SU-DHL-6 (cell line): Measurements from ENCODE around the gene ATG16L1.

Experiments used
- H2AFZ ChIP-seq: fragments of 200-600 bp; sonication (generic); 2 replicates; pipeline ENCODE4 v1.6.1; 2014; ENCODE audit warnings: low read depth, mild to moderate bottlenecking, moderate library complexity, mixed read lengths, antibody characterized with exemption, low read length; ENCODE audit not compliant: severe bottlenecking
- H3F3A ChIP-seq: fragments of 200-600 bp; shearing (Covaris generic); 2 replicates; pipeline ENCODE4 v1.6.0; 2016; ENCODE audit warnings: antibody characterized with exemption, mild to moderate bottlenecking; ENCODE audit not compliant: insufficient read depth
- H3K27ac ChIP-seq: fragments of 200-600 bp; sonication (generic); 2 replicates; pipeline ENCODE4 v1.5.1; 2016; ENCODE audit warnings: low read depth, mild to moderate bottlenecking, low read length, moderate library complexity, mixed read lengths
- H3K27me3 ChIP-seq: fragments of 200-600 bp; sonication (generic), shearing (Covaris generic); 2 replicates; pipeline ENCODE4 v1.6.0; 2014; ENCODE audit warnings: mild to moderate bottlenecking, low read length
- H3K36me3 ChIP-seq: fragments of 200-600 bp; sonication (generic); 2 replicates; pipeline ENCODE4 v1.6.1; 2014; ENCODE audit warnings: mild to moderate bottlenecking, low read length, mixed read lengths
- H3K4me2 ChIP-seq: fragments of 300-600, 200-600 bp; shearing (Covaris generic), sonication (generic); 2 replicates; pipeline ENCODE4 v1.6.0; 2014; ENCODE audit warnings: low read length, low read depth, mild to moderate bottlenecking; ENCODE audit not compliant: poor library complexity, severe bottlenecking
- H3K4me3 ChIP-seq: fragments of 200-600 bp; sonication (generic); 2 replicates; pipeline ENCODE4 v1.5.1; 2014; ENCODE audit warnings: antibody characterized with exemption, low read length, mild to moderate bottlenecking, mixed read lengths; ENCODE audit not compliant: insufficient read depth, poor library complexity, severe bottlenecking
- H3K79me2 ChIP-seq: fragments of 200-600 bp; sonication (generic); 2 replicates; pipeline ENCODE4 v1.6.1; 2014; ENCODE audit warnings: mild to moderate bottlenecking, low read length, moderate library complexity; ENCODE audit not compliant: insufficient read depth
- H3K9ac ChIP-seq: fragments of 200-600 bp; sonication (generic); 2 replicates; pipeline ENCODE4 v1.7.0; 2014; ENCODE audit warnings: mild to moderate bottlenecking, low read length
- H3K9me2 ChIP-seq: fragments of 200-600 bp; sonication (generic); replicated peaks from 2 replicates; pipeline ENCODE4 v1.6.1; 2014; ENCODE audit warnings: low read length; ENCODE audit not compliant: insufficient read depth
- H3K9me3 ChIP-seq: fragments of 200-600 bp; sonication (generic); 2 replicates; pipeline ENCODE4 v1.6.1; 2014; ENCODE audit warnings: low read length, mixed read lengths; ENCODE audit not compliant: insufficient read depth
- H4K20me1 ChIP-seq: fragments of 200-600 bp; sonication (generic); 2 replicates; pipeline ENCODE4 v1.6.1; 2014; ENCODE audit warnings: low read depth, mild to moderate bottlenecking, antibody characterized with exemption, low read length, moderate library complexity, mixed read lengths
- EZH2phosphoT487 ChIP-seq: fragments of 200-600 bp; sonication (generic), shearing (Covaris generic); conservative IDR thresholded peaks from 2 replicates; pipeline ENCODE4 v1.6.1; 2018; ENCODE audit warnings: mild to moderate bottlenecking, antibody characterized with exemption, low read length, moderate library complexity, mixed read lengths
- TF ChIP-seq, protein P1 (sequence below): fragments of 200-600 bp; sonication (generic); IDR thresholded peaks from one replicate; pipeline ENCODE4 v1.5.1; 2017; ENCODE audit warnings: antibody characterized with exemption, mild to moderate bottlenecking, low read length, moderate library complexity; ENCODE audit not compliant: insufficient read depth, poor library complexity, severe bottlenecking

Gene ATG16L1

DNA sequence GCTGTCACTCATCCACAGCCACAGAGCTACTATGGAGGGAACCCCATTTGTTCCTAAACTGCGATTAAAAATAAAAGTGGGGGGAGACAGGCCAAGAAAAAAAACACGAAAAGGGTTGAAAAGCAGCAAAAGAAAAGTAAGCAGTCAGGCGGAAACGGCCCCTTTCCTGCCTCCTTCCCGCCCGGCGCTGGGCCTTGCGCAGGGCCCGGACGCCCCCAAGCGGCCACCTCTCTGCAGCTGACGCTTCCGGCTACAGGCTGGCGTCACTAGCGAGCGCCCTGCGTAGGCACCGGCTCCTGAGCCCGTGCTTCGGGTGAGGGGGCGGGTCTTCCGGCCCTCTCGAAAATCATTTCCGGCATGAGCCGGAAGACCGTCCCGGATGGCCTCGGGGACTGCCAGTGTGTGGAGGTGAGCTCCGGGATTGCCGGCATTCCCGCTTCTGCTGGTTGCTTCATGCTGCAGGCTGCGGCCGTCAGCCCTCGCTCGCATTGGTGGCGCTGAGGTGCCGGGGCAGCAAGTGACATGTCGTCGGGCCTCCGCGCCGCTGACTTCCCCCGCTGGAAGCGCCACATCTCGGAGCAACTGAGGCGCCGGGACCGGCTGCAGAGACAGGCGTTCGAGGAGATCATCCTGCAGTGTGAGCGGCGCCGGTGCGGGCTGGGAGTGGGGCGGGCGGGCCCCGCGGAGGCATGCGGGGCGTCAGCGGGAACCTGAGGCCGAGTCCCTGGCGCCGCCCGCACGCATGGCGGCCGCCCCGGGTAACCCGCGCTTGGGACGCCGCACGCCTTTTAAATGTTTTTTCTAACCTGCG is at the start of gene ATG16L1:
TSS of gene ATG16L1 (plus strand) at position 368 of the 811 bp plus-strand sequence. CDS start at position 523, 155 bp downstream.
- H3K4me3 ChIP-seq, result peak within 1 kb of the TSS; percentile 99
- H4K20me1 ChIP-seq, result no peaks in the 10 kb centered on the region; the same call in 1 of the 2 replicates
- TF ChIP-seq, protein P1, sequence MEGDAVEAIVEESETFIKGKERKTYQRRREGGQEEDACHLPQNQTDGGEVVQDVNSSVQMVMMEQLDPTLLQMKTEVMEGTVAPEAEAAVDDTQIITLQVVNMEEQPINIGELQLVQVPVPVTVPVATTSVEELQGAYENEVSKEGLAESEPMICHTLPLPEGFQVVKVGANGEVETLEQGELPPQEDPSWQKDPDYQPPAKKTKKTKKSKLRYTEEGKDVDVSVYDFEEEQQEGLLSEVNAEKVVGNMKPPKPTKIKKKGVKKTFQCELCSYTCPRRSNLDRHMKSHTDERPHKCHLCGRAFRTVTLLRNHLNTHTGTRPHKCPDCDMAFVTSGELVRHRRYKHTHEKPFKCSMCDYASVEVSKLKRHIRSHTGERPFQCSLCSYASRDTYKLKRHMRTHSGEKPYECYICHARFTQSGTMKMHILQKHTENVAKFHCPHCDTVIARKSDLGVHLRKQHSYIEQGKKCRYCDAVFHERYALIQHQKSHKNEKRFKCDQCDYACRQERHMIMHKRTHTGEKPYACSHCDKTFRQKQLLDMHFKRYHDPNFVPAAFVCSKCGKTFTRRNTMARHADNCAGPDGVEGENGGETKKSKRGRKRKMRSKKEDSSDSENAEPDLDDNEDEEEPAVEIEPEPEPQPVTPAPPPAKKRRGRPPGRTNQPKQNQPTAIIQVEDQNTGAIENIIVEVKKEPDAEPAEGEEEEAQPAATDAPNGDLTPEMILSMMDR, result peak; percentile 75
- no peak for TF ChIP-seq EZH2phosphoT487
- H3K79me2 ChIP-seq, result peaks cover 50% of the 10 kb centered on the region
- peak within 1 kb of the TSS; percentile 87 for H2AFZ ChIP-seq
- no peaks in the 10 kb centered on the region for H3K9me2 ChIP-seq
- H3F3A ChIP-seq, result 0 out of 2 replicates have a peak, but pooled peaks cover 3% of the 10 kb centered on the region
- no peaks in the 10 kb centered on the region for H3K27me3 ChIP-seq
- H3K9ac ChIP-seq, result peak within 1 kb of the TSS; percentile 89
- no peaks in the 10 kb centered on the region for H3K9me3 ChIP-seq
- H3K4me2 ChIP-seq, result peak within 1 kb of the TSS; percentile 73
- H3K36me3 ChIP-seq, result peaks cover 7% of the 10 kb centered on the region; the same call in 1 of the 2 replicates
- H3K27ac ChIP-seq, result peak within 1 kb of the TSS; percentile 72

DNA sequence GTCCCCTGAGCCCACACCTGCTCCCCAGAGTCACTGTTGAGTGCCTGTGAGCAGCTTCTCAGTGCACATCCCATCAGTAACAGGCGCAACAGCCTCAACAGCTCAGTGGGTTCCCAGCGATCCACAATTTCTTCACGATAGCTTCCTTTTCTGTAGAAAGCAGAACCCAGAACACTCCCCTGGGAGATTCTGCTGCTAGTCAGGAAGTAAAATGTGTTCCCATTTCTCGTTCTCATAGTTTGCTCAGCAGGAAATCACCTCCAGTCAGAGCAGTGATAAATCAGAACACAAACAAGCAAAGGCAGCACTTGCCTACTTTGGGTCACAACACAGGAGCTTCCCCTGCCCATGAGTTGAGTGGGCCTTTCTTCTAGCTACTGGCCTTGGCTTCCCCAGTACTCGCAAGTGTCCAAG is 48.9 kb upstream of the ATG16L1 start:
- H3K36me3 ChIP-seq, result no peaks in the 10 kb centered on the region
- no peak overlapping the region for H3K27ac ChIP-seq
- no peaks in the 10 kb centered on the region for H3F3A ChIP-seq
- no peaks in the 10 kb centered on the region for H3K27me3 ChIP-seq
- H3K9me2 ChIP-seq, result no peaks in the 10 kb centered on the region
- H3K79me2 ChIP-seq, result no peaks in the 10 kb centered on the region
- no peak overlapping the region for H2AFZ ChIP-seq
- H3K4me3 ChIP-seq, result no peak overlapping the region
- H3K9ac ChIP-seq, result no peak overlapping the region
- TF ChIP-seq, protein P1, result no peak
- no peak for TF ChIP-seq EZH2phosphoT487
- no peaks in the 10 kb centered on the region for H4K20me1 ChIP-seq
- H3K4me2 ChIP-seq, result no peak overlapping the region
- H3K9me3 ChIP-seq, result no peaks in the 10 kb centered on the region

GRCh38 chr2:233203060-233203459 is 48.4 kb upstream of the ATG16L1 start:
- H3F3A ChIP-seq, result no peaks in the 10 kb centered on the region
- TF ChIP-seq, protein P1, result no peak
- no peak for TF ChIP-seq EZH2phosphoT487
- H3K9me3 ChIP-seq, result no peaks in the 10 kb centered on the region
- no peak overlapping the region for H3K27ac ChIP-seq
- H3K4me3 ChIP-seq, result no peak overlapping the region
- no peaks in the 10 kb centered on the region for H3K79me2 ChIP-seq
- no peaks in the 10 kb centered on the region for H3K36me3 ChIP-seq
- no peak overlapping the region for H3K9ac ChIP-seq
- no peaks in the 10 kb centered on the region for H3K27me3 ChIP-seq
- no peaks in the 10 kb centered on the region for H3K9me2 ChIP-seq
- H3K4me2 ChIP-seq, result no peak overlapping the region
- H2AFZ ChIP-seq, result no peak overlapping the region
- H4K20me1 ChIP-seq, result no peaks in the 10 kb centered on the region
